Osteocyte (in vitro differentiated cells): ENCODE data around the gene SOST. TPM values are rescaled to one million over a fixed set of nuclear protein-coding genes. Genes with fewer than 3 reads are reported as not detected.

Experiments used
- DNase-seq: peaks from one replicate; pipeline ENCODE4 v3.0.0; 2021; ENCODE audit warnings: mixed read lengths; ENCODE audit not compliant: unreplicated experiment; ENCODE audit errors: extremely low spot score
- H3K27ac Mint-ChIP-seq: one replicate; pipeline ENCODE4 v1.8.0; 2021; ENCODE audit warnings: mild to moderate bottlenecking, mixed read lengths; ENCODE audit not compliant: unreplicated experiment
- H3K27me3 Mint-ChIP-seq: one replicate; pipeline ENCODE4 v1.8.0; 2021; ENCODE audit warnings: mixed read lengths; ENCODE audit not compliant: unreplicated experiment
- H3K36me3 Mint-ChIP-seq: one replicate; pipeline ENCODE4 v1.8.0; 2021; ENCODE audit warnings: mixed read lengths; ENCODE audit not compliant: unreplicated experiment
- H3K4me1 Mint-ChIP-seq: one replicate; pipeline ENCODE4 v1.8.0; 2021; ENCODE audit warnings: mixed read lengths; ENCODE audit not compliant: unreplicated experiment
- H3K4me3 Mint-ChIP-seq: one replicate; pipeline ENCODE4 v1.8.0; 2021; ENCODE audit warnings: mild to moderate bottlenecking, moderate library complexity, mixed read lengths; ENCODE audit not compliant: unreplicated experiment
- H3K9me3 Mint-ChIP-seq: one replicate; pipeline ENCODE4 v1.8.0; 2021; ENCODE audit warnings: mixed read lengths; ENCODE audit not compliant: unreplicated experiment
- CTCF ChIP-seq: fragments of 200-600 bp; sonication (generic); IDR thresholded peaks from 2 replicates; pipeline ENCODE4 v1.5.0; 2021; ENCODE audit warnings: antibody characterized with exemption, mild to moderate bottlenecking, moderate library complexity
- long read RNA-seq: library from polyadenylated mRNA; unstranded; transcript quantifications from one replicate; pipeline ENCODE4 v2.0.0, GENCODE V29; 2021
- total RNA-seq: library from RNA; stranded (reverse); gene quantifications from 2 replicates; pipeline ENCODE4 v1.2.1, GENCODE V29; 2021

Gene SOST
- total RNA-seq: not detected in 2 replicates
- long read RNA-seq: 0 reads

- no peak for TF ChIP-seq CTCF
- no peaks in the 10 kb centered on the region for H3K36me3 Mint-ChIP-seq
- DNase-seq: no peak
- no peak within 1 kb of the TSS for H3K4me3 Mint-ChIP-seq
- no peak within 1 kb of the TSS for H3K27ac Mint-ChIP-seq
- H3K9me3 Mint-ChIP-seq: no peaks in the 10 kb centered on the region
- peaks cover 16% of the 10 kb centered on the region for H3K27me3 Mint-ChIP-seq
- H3K4me1 Mint-ChIP-seq: peaks cover 9% of the 10 kb centered on the region
Measured at GRCh38 chr17:43758497-43759174, at the start of gene SOST. Gene SOST, minus strand, starts transcription at chr17:43758791. Its CDS starts 50 bp downstream, at chr17:43758741.

GRCh38 chr17:43808076-43808475 lies 49.5 kb upstream of the SOST start:
- H3K9me3 Mint-ChIP-seq: peaks cover 5% of the 10 kb centered on the region
- H3K4me3 Mint-ChIP-seq: no peak overlapping the region
- DNase-seq: no peak
- H3K4me1 Mint-ChIP-seq: no peaks in the 10 kb centered on the region
- no peak overlapping the region for H3K27ac Mint-ChIP-seq
- no peaks in the 10 kb centered on the region for H3K27me3 Mint-ChIP-seq
- H3K36me3 Mint-ChIP-seq: peaks cover 13% of the 10 kb centered on the region
- no peak for TF ChIP-seq CTCF

DNA sequence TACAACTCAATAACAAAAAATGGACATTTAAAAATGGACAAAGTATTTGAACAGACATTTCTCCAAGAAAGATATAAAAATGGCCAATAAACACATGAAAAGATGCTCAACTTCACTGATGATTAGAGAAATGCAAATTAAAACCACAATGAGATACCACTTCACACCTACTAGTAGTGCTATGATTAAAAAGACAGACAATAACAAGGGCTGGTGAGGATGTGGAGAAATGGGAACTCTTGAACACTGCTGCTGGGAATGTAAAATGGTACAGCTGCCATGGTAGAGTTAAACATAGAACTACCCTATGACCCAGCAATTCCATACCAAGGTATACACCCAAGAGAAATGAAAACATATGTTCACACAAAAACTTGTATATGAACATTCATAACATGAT lies 46.5 kb upstream of the SOST start:
- no peak for TF ChIP-seq CTCF
- Mint-ChIP-seq H3K27me3 (no peaks in the 10 kb centered on the region), H3K4me1 (no peaks in the 10 kb centered on the region), H3K27ac (no peak overlapping the region), H3K36me3 (peaks cover 19% of the 10 kb centered on the region), H3K4me3 (no peak overlapping the region), H3K9me3 (peaks cover 5% of the 10 kb centered on the region)
- no peak for DNase-seq

- no peaks in the 10 kb centered on the region for H3K27me3 Mint-ChIP-seq
- no peak overlapping the region for H3K4me3 Mint-ChIP-seq
- H3K36me3 Mint-ChIP-seq: peaks cover 19% of the 10 kb centered on the region
- H3K4me1 Mint-ChIP-seq: no peaks in the 10 kb centered on the region
- peaks cover 5% of the 10 kb centered on the region for H3K9me3 Mint-ChIP-seq
- no peak for TF ChIP-seq CTCF
- H3K27ac Mint-ChIP-seq: no peak overlapping the region
- no peak for DNase-seq
Measured at GRCh38 chr17:43803758-43804157, 45.2 kb upstream of the SOST start.

DNA sequence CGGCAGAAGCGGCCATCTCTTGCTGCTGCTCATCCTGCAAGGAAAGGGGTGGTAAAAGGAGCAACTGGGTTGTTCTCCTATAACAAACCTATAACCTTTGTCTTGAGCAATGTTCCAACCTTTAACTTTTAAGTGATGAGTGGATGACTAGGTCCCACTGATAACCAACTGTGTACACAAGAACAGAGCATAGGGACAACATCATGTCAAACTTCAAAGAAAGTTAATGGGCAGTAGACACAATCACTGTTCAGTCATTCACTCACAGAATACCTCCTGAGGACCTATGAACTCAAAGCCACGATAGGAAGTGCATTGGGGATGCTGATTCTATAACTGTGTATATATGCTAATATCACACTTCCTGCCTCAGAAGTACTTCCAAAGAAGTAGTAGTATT lies 43.3 kb upstream of the SOST start:
- Mint-ChIP-seq H3K9me3 (peaks cover 5% of the 10 kb centered on the region), H3K36me3 (peaks cover 15% of the 10 kb centered on the region), H3K27ac (no peak overlapping the region), H3K4me3 (no peak overlapping the region), H3K27me3 (no peaks in the 10 kb centered on the region), H3K4me1 (no peaks in the 10 kb centered on the region)
- DNase-seq: no peak
- TF ChIP-seq CTCF: no peak
